Endothelial cell of umbilical vein (primary cell): ENCODE results near the gene S100A9. TPM values are rescaled to one million over a fixed set of nuclear protein-coding genes. Genes with fewer than 3 reads are reported as not detected.

ENCODE experiments used
- BruUV-seq: library from RNA; stranded (reverse); fragments of 400-500 nt; replicated peaks from 2 replicates; lab custom pipeline; 2021; lab: Mats Ljungman, UMichigan
- CTCF ChIA-PET: fragments of 300-600, 350-600 bp; sonication (Branson Sonifier 250); formaldehyde crosslinking; loops from one replicate; lab custom pipeline; 2021; ENCODE audit warnings: antibody characterized with exemption, inconsistent platforms; lab: Charles Lee
- POLR2A ChIA-PET: fragments of 300-600, 350-600 bp; sonication (Branson Sonifier 250); formaldehyde crosslinking; loops from one replicate; lab custom pipeline; 2021; ENCODE audit warnings: antibody characterized with exemption, inconsistent platforms; lab: Charles Lee
- DNase-seq: peaks from one replicate; pipeline ENCODE4 v3.0.0-alpha.2; 2011; ENCODE audit warnings: low read depth, low spot score
- FAIRE-seq: peaks from 2 replicates; lab custom pipeline; 2011; peaks lifted over from hg19 to GRCh38; lab: Jason Lieb, UNC
- H2AFZ ChIP-seq: 2 replicates; pipeline ENCODE4 v1.6.0; 2012; ENCODE audit warnings: low read depth, low read length, control low read depth, inconsistent platforms
- H3K27ac ChIP-seq: 2 replicates; pipeline ENCODE4 v1.5.1; 2011; ENCODE audit warnings: low read depth, mild to moderate bottlenecking, control low read depth, low read length, moderate library complexity; ENCODE audit not compliant: insufficient read depth
- H3K27me3 ChIP-seq, 2 experiments: 2 replicates each; pipeline versions ENCODE4 v1.6.0 to v1.6.1; 2011; ENCODE audit warnings: low read length in 2 of 2, mixed read lengths in 1 of 2; ENCODE audit not compliant: control insufficient read depth in 2 of 2, insufficient read depth in 2 of 2
- H3K36me3 ChIP-seq, 2 experiments: 2 replicates in 1 of 2; 3 replicates in 1 of 2; pipeline ENCODE4 v1.5.1; 2011; ENCODE audit warnings: low read length in 2 of 2, mild to moderate bottlenecking in 1 of 2, moderate library complexity in 1 of 2; ENCODE audit not compliant: control insufficient read depth in 2 of 2, insufficient read depth in 2 of 2; ENCODE audit errors: extremely low read depth in 1 of 2
- H3K4me1 ChIP-seq: 3 replicates; pipeline ENCODE4 v1.5.1; 2011; ENCODE audit warnings: mild to moderate bottlenecking, low read length; ENCODE audit not compliant: control insufficient read depth, insufficient read depth; ENCODE audit errors: extremely low read depth
- H3K4me2 ChIP-seq: 2 replicates; pipeline ENCODE4 v1.6.1; 2011; ENCODE audit warnings: low read length, control low read depth, mixed read lengths; ENCODE audit not compliant: insufficient read depth
- H3K4me3 ChIP-seq, 3 experiments: fragments of 200-600 bp in 1 of 3; sonication (generic), shearing (Covaris generic) in 1 of 3; replicated peaks in 1 of 3; 2 replicates each; pipeline ENCODE4 v1.5.1; 2011 to 2016; ENCODE audit warnings: control low read depth in 3 of 3, low read length in 3 of 3, mild to moderate bottlenecking in 2 of 3, inconsistent platforms in 1 of 3, low read depth in 1 of 3, moderate library complexity in 1 of 3; ENCODE audit not compliant: insufficient read depth in 1 of 3
- H3K79me2 ChIP-seq: 2 replicates; pipeline ENCODE4 v1.6.0; 2012; ENCODE audit warnings: low read length, inconsistent platforms; ENCODE audit not compliant: control insufficient read depth, insufficient read depth
- H3K9ac ChIP-seq: replicated peaks from 2 replicates; pipeline ENCODE3; 2011; ENCODE audit warnings: low read length, control low read depth; ENCODE audit not compliant: insufficient read depth; ENCODE audit errors: extremely low read depth
- H3K9me1 ChIP-seq: replicated peaks from 3 replicates; pipeline ENCODE4 v1.6.0; 2011; ENCODE audit warnings: mild to moderate bottlenecking, low read length; ENCODE audit not compliant: control insufficient read depth, insufficient read depth; ENCODE audit errors: extremely low read depth
- H3K9me3 ChIP-seq: replicated peaks from 2 replicates; pipeline ENCODE4 v1.5.1; 2012; ENCODE audit warnings: low read length, inconsistent platforms; ENCODE audit not compliant: control insufficient read depth, insufficient read depth
- H4K20me1 ChIP-seq: replicated peaks from 2 replicates; pipeline ENCODE3; 2011; ENCODE audit warnings: mild to moderate bottlenecking, low read length; ENCODE audit not compliant: control insufficient read depth, insufficient read depth; ENCODE audit errors: extremely low read depth
- EZH2 ChIP-seq: IDR thresholded peaks from 2 replicates; pipeline ENCODE4 v1.6.1; 2012; ENCODE audit warnings: borderline replicate concordance, low read depth, mild to moderate bottlenecking, moderate library complexity, low read length, inconsistent platforms; ENCODE audit not compliant: severe bottlenecking
- FOS ChIP-seq: IDR thresholded peaks from 2 replicates; pipeline ENCODE4 v1.6.1; 2011; ENCODE audit warnings: mild to moderate bottlenecking, low read length, moderate library complexity, borderline replicate concordance; ENCODE audit not compliant: insufficient read depth
- GATA2 ChIP-seq: IDR thresholded peaks from 2 replicates; pipeline ENCODE4 v1.7.0; 2011; ENCODE audit warnings: low read depth, mild to moderate bottlenecking, moderate library complexity, mixed read lengths, low read length; ENCODE audit not compliant: insufficient read length, insufficient read depth
- JUN ChIP-seq: IDR thresholded peaks from 2 replicates; pipeline ENCODE4 v1.6.1; 2011; ENCODE audit warnings: borderline replicate concordance, low read depth; ENCODE audit not compliant: insufficient read length, insufficient read depth
- MYC ChIP-seq: IDR thresholded peaks from one replicate; pipeline ENCODE4 v1.6.1; 2011; ENCODE audit warnings: mild to moderate bottlenecking, low read depth, low read length
- POLR2A ChIP-seq: IDR thresholded peaks from 2 replicates; pipeline ENCODE4 v1.6.1; 2012; ENCODE audit warnings: low read depth, mild to moderate bottlenecking, control low read depth, low read length
- POLR2AphosphoS5 ChIP-seq: IDR thresholded peaks from 2 replicates; pipeline ENCODE4 v1.6.1; 2012; ENCODE audit warnings: low read depth, mild to moderate bottlenecking, control low read depth, low read length, moderate library complexity; ENCODE audit not compliant: insufficient read depth
- dilution Hi-C: fragments of 300-500 bp; cut with MboI; formaldehyde crosslinking; loops from one replicate; pipeline ENCODE4 v1.15.0; 2019; ENCODE audit warnings: low sequenced_read_pairs; ENCODE audit not compliant: extremely low pct_ligation_motif_present
- intact Hi-C: fragments of 100-400 bp; cut with micrococcal nuclease; formaldehyde crosslinking; loops from one replicate; pipeline ENCODE4 v1.10.0; 2022
- polyA plus RNA-seq, 4 experiments: library from polyadenylated mRNA; depleted of rRNA in 3 of 4; stranded (reverse) in 3 of 4; unstranded in 1 of 4; fragments of >200 nt; gene quantifications; 2 replicates each; pipeline versions ENCODE4 v1.2.1 to v1.2.3, GENCODE V29; 2011 to 2012; ENCODE audit warnings: missing spikeins in 1 of 4
- total RNA-seq: library from RNA; stranded (reverse); gene quantifications from 2 replicates; pipeline ENCODE4 v1.2.3, GENCODE V29; 2021
- TF ChIP-seq, protein P1 (sequence below): IDR thresholded peaks from 2 replicates; pipeline ENCODE4 v1.6.1; 2011; ENCODE audit not compliant: insufficient read depth, insufficient read length
- TF ChIP-seq, protein P2 (sequence below), 2 donors: IDR thresholded peaks; 1 replicate in 1 of 2; 2 replicates in 1 of 2; pipeline ENCODE4 v1.5.1; 2011; ENCODE audit warnings: low read length in 2 of 2, mild to moderate bottlenecking in 2 of 2, moderate library complexity in 2 of 2, control low read depth in 1 of 2, inconsistent platforms in 1 of 2, low read depth in 1 of 2; ENCODE audit not compliant: insufficient read depth in 1 of 2; ENCODE audit errors: extremely low read depth in 1 of 2

Gene S100A9
- total and polyA plus RNA-seq, 2 donors (not counting 3 experiments of a cell fraction or from before 2014, with no cell fraction given), result not detected

DNA sequence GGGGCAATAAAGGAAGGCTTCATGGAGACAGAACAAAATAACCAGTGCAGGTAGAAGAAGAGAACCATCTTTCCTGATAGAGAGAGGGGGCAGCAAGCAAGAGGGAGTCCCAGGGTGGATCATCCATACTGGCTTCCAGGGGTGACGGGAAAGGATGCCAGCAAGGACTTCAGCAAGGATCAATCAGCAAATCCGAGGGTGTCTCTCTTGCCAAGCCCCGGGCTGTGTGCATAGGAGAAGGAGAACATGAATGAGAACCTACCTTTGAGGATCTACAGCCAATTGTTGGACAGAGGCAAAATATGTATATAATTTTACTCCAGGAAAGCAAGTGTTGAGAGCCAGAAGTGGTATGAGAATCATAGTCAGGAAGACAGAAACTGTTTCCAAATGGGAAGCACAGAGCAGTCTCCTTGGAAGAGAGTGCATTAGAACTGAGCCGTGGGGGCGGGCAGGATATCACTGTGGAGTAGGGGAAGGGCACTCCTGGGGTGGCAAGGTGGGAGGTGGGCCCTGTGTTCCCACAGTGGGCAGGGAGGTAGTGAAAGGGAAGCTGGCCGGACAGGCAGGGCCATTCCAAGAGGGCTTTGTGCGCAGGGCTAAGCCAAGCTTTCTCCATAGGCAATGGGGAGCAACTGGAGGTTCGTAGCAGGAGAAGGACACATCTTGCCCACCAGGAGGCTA, 1.1 kb upstream of the S100A9 start:
- POLR2A ChIA-PET, result no interaction called here
- no peaks in the 10 kb centered on the region for H3K9me1 ChIP-seq
- dilution Hi-C loops, result no loop called here

More for the DNA sequence above, 1.1 kb upstream of the S100A9 start:
- no TSS peak for BruUV-seq
- H3K27ac ChIP-seq, result no peak overlapping the region
- H4K20me1 ChIP-seq, result no peaks in the 10 kb centered on the region
- TF ChIP-seq FOS, result no peak
- TF ChIP-seq GATA2, result no peak
- TF ChIP-seq JUN, result no peak
- no peak for TF ChIP-seq POLR2AphosphoS5
- no peak for TF ChIP-seq MYC
- TF ChIP-seq, protein P1, sequence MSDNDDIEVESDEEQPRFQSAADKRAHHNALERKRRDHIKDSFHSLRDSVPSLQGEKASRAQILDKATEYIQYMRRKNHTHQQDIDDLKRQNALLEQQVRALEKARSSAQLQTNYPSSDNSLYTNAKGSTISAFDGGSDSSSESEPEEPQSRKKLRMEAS, result no peak
- no peak for TF ChIP-seq POLR2A
- TF ChIP-seq, protein P2, sequence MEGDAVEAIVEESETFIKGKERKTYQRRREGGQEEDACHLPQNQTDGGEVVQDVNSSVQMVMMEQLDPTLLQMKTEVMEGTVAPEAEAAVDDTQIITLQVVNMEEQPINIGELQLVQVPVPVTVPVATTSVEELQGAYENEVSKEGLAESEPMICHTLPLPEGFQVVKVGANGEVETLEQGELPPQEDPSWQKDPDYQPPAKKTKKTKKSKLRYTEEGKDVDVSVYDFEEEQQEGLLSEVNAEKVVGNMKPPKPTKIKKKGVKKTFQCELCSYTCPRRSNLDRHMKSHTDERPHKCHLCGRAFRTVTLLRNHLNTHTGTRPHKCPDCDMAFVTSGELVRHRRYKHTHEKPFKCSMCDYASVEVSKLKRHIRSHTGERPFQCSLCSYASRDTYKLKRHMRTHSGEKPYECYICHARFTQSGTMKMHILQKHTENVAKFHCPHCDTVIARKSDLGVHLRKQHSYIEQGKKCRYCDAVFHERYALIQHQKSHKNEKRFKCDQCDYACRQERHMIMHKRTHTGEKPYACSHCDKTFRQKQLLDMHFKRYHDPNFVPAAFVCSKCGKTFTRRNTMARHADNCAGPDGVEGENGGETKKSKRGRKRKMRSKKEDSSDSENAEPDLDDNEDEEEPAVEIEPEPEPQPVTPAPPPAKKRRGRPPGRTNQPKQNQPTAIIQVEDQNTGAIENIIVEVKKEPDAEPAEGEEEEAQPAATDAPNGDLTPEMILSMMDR (IDR thresholded peaks at IDR 0.05; ENCODE audit: extremely low read depth in 1 of 2, insufficient read depth in 1 of 2, low read depth in 1 of 2, low read length in 2 of 2), result no peak
- TF ChIP-seq EZH2, result no peak
- H3K9ac ChIP-seq, result no peak overlapping the region
- H3K4me1 ChIP-seq, result no peaks in the 10 kb centered on the region
- no peak overlapping the region for H3K4me2 ChIP-seq
- intact Hi-C loops, result no loop called here
- CTCF ChIA-PET, result interaction anchor here (1.0 to 13.2 kb wide), 3 partner anchors 29 to 137 kb away, joined by 3 to 331 read pairs (median 3); no protein-coding TSS in a partner anchor
- H2AFZ ChIP-seq, result no peak overlapping the region
- no peak for DNase-seq
- H3K9me3 ChIP-seq, result no peaks in the 10 kb centered on the region
- H3K36me3 ChIP-seq, result no peaks in the 10 kb centered on the region
- H3K4me3 ChIP-seq, result no peak overlapping the region
- FAIRE-seq, result no peak
- no peaks in the 10 kb centered on the region for H3K79me2 ChIP-seq
- no peaks in the 10 kb centered on the region for H3K27me3 ChIP-seq
